ENCODE data around the gene TTLL13.

GRCh38 chr15:90257776-90258175 is 8.4 kb downstream of the TTLL13 start:
- TF ChIP-seq POLR2A (IDR thresholded peaks at IDR 0.05) = no peak
- no peak for TF ChIP-seq CTCF (IDR thresholded peaks at IDR 0.05)

Data from adrenal gland (tissue), 5 donors.